ENCODE measurements around the gene HES2.
"Not testable (repeated sequence)": the region's sequence is repeated elsewhere in the genome, so short reads cannot be mapped to it uniquely, and the experiment has no call there.

HES2 gene

GRCh38 chr1:6384135-6384534 lies 35.6 kb downstream of the HES2 start:
- no peak for DNase-seq

GRCh38 chr1:6380037-6380436 lies 39.7 kb downstream of the HES2 start:
- no peak for DNase-seq

GRCh38 chr1:6378096-6378746 lies 41.5 kb downstream of the HES2 start:
- DNase-seq: no peak

GRCh38 chr1:6373961-6374720 lies 45.6 kb downstream of the HES2 start:
- DNase-seq: no peak

- DNase-seq: not testable (repeated sequence)
Measured at GRCh38 chr1:6372236-6372635, 47.5 kb downstream of the HES2 start.

- no peak for DNase-seq
Measured at GRCh38 chr1:6370006-6370405, 49.7 kb downstream of the HES2 start.

GRCh38 chr1:6367381-6368012 lies 52.2 kb downstream of the HES2 start:
- no peak for DNase-seq

GRCh38 chr1:6365047-6365446 lies 54.7 kb downstream of the HES2 start:
- DNase-seq: no peak

- not testable (repeated sequence) for DNase-seq
Measured at GRCh38 chr1:6363085-6363884, 56.4 kb downstream of the HES2 start.
